ENCODE results near the gene TMEM47.
A peak's percentile ranks its signal among the peaks of the same experiment; 100 is the strongest.

The TMEM47 gene

DNA sequence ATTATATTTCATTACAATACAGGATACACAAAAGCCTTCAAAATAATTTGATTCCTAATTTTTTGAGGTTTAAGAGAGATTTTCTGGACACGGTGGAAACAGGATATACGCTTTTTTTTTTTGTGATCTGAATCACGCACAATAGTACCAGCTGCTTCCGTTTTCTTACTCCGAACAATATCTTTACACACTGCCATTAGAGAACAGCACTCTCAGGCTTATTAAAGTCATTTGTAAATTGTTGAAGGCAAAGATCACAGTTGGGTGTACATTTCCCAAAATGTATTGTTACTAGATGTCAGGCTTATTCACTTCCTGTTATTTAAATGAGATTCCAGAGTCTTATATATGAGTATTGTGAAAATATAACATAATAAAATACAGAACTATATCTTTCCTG, 71.5 kb downstream of the TMEM47 start:
- DNase-seq: no peak

DNA sequence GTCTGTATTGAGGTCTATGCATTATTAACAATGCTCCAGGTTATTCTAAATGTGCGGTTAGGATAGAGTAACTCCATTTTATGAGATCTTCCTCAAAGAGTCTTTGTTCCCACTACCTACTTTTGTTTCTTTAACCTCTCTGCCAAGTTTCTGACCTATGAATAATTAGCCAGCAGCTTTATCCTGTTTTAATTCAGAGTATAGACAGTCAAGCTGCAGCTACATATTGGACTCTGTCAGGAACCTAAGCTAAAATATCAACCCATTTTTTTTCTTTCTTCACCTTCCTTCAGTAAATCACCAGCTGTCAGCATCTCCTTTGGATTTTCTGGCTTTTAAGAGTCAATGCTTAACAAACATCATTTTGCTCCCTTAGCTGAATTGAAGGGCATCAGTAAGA, 72.3 kb downstream of the TMEM47 start:
- DNase-seq: no peak

DNA sequence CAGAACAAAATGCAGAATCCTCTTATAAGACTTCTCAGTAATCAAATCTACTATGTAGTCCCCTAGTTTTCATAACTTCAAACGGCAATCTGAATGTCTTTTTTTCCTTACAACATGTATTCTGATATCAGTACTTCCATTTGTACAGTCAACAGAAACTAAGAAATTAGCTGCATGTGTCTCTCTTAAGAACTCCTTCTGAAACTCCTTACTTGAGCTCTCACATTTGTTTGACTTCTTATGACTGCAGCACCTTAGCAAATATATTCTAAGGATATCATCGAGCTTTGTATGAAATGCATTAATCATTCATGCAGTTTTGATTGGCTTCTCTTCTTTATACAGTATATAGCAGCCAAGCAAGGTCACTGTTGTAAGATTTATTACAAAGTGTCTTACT, 77.0 kb downstream of the TMEM47 start:
- DNase-seq: no peak

DNA sequence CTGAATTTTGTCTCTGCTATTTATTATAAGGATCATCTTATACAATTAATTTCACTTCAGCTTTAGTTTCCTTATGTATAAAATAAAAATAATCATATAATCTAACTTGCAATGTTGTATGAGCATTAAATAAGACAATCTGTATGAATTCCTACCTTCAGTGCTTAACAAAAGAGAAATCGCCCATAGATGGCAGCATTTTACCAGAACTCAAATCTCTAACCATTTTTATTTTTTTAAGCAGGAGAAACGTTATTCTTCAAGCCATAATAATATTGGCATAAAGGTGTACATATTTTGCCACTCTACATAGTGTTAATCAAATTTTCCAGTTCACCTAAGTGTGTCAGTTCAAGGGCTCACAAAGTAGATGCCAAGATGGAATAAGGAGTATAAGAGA, 78.8 kb downstream of the TMEM47 start:
- DNase-seq: peak; percentile 21
